Measurements from ENCODE around the gene NKX2-2.

NKX2-2 gene

DNA sequence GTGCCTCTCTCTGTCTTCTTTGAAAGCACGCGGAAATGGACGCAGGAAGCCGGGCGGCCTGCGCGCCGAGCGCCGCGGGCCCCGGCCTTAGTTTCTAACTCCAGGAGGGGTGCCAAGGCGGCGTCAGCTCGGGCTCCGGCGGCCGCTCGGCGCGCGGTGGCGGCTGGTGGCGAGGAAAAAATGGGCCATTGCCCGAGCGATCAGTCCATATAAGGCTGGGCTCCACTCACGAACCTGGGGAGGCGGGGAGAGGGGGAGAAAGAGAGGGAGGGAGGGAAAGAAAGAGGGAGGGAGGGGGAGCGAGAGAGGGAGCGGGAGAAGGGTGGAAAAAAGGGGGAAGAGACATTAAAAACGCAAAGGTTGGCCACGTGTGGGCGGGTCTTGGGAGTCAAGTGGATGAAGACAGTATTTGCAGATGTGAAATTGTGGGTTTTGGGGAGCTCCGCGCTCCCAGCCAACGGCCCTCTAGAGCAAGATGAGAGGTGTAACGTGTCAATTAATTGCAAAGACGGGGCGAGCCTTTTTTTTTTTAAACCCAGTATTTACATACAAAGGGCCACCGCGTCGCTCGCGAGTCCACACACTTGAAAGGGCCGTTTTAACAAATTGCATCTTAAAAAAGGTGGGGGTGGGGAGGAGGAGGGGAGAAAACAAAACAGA is at the start of gene NKX2-2:
NKX2-2 (minus strand) TSS at position 184 of the 660 bp plus-strand sequence. CDS start 395 bp downstream, outside the sequence.
- DNase-seq = peak; percentile 88

DNA sequence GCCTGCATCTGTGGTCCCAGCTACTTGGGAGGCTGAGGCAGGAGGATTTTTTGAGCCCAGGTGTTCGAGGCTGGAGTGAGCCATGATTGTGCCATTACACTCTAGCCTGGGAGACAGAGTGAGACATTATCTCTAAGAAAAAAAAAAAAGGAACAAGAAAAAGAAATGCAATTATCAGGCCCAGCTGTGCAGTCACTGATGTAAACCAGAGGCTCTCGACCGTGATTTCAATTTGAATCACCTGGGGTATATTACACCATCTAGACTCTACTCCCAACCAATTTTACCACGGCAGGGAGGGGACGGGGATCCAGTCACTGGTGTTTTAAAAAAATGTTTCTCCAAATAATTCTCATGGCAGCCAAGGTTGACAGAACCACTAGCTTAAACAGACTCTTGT is 48.8 kb upstream of the NKX2-2 start:
- no peak for DNase-seq

DNA sequence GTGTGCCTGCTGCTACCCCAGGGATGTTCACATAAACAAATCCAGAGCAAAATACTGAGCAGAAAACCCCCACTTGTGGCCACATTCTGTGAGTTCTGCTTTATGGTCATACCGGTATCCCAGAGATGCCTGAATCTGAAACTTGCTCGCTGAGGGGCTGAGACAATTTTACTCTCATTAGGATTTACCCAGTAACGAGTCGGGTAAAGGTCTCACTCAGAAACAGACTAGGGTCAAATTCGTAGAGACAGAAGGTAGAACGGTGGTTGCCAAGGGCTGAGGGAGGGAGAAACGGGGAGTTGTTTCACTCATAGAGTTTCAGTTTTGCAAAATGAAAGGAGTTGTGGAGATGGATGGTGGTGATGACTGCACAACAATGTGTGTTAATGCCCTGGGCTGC is 45.4 kb upstream of the NKX2-2 start:
- DNase-seq = no peak

DNA sequence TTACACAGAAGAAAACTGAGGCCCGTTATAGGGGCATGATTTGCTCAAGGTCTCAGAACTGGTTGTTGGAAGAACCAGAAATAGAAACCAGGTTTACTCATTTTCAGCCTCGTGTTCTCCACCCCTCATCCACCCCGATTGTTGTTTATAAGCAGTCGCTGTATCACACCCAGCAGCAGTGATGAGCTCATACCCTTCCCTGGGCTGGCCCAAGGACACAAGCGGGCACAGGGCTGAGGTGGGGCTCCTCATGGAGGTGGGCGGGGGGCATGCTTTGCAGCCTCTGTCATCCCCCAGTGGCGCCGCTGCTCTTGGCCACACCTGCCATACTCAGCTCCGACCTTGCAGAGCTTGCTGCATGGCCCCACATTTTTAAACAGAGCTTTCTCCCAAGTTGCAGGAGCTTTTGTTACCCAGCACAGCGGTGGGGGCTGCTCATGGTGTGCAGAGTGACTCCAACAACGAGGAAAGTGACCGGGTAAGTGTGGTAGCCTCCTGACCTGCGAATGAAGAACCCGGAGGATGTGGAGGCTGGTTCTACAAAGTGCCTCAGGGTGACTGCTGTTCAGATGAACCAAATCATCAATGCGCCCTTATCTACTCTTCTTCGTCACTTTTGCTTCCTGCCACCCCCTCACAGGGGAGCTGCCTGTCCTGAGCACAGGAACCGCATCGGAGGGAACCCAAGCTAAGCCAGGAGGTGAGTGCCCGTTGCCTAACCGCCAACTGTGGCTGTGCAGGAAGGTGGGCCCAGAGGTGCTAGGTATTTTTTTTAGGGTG is 43.6 kb upstream of the NKX2-2 start:
- no peak for DNase-seq

DNA sequence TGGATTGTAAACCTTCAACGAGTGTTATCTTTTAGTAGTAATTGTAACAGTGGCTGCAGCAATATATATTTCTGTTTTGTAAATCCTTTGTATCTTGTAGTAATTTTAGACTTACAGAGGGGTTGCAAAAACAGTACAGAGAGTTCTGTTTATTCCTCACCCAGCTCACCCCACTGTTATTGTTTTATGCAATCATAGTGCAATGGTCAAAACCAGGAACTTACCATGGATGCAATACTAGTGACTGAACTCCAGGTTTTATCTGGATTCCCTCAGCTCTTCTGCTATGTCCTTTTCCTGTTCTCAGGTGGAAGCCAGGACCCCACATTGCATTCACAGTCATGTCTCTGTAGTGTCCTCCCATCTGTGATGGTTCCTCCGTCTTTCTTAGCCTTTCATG is 42.5 kb upstream of the NKX2-2 start:
- DNase-seq = no peak

DNA sequence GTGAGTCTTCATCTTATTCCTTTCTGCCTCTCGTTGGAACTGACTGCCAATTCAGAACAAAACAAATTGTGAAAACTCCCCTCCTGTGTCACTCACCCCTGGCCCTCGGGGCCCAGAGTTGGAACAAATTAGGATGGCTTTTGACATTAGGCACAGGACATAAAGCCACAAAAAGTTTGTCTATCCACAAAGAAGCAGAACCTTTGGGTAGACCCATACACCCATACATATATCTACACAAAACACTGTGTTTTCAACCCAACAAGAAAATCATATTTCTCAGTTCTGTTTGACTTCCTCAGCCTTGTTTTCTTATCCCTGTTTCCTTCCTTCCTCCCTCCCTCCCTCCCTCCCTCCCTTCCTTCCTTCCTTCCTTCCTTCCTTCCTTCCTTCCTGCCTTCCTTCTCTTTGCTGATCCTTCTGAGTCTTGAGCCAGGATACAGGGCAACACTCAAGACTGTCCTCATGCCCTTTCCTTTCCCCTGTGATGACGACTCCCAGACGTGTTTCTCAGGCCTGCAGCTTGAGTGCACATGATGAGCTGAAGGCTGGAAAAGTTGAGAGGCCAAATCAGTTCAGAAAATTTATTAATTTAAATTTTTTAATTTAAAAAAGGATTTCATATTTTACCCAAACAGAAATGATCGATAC is 41.7 kb upstream of the NKX2-2 start:
- no peak for DNase-seq

DNA sequence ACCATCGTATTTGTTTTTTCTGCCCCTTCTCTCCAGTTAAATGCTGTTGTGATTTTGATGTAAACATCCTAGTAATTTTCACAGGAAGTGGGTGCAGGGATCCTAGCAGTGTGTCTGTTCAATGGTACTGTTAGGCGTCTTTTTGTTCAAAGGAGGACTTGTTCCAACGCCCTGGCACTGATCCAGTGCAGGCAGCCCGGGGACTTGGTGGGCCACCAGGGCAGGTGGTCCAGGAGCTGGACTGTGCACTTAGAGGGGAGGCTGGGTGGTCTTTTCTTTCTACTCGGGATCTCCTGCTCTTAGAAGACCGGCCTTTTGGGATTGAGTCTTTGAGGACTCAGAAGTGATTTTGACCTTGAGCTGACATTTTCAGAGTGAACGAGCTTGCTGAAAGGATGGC is 41.1 kb upstream of the NKX2-2 start:
- DNase-seq = no peak

DNA sequence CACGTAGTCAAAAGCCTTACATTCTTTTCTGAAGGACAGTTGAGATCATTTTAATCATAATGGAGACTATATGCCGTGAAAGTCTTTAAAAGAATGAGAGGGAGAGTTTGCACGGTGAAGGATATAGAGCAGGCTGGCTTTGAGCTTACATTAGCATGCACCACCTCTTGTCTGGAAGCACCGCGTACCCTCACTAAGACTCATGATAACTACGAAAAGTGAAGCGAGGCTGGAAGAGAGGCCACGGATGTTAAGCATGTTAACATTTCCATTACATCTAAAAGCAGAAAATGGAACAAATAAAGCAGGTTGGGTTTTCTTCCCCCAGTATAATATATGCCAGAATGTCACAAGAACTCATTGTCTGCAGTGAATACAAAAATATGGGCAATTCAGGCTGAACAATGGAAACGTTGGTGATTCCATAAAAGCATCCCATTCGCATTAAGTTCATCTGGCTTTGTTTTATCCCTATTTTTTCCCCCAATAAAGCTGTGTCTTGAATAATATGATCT is 40.6 kb upstream of the NKX2-2 start:
- DNase-seq = no peak

DNA sequence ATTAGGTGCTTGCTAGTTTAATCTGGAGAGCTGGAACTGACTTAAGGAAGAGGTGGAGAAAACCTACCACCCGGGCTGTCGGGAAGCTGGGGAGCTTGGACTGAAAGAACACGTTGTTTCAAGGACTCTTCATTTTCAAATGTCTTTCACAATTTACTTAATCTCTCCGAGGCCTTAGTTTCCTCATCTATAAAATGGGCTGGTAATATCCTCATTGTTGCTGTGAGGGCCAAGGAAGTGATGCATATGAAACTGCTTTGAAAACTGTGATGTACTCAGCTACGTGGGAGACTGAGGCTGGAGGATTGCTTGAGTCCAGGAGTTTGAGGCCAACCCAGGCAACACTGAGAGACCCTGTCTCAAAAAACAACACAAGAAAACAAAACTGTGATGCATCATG is 36.7 kb upstream of the NKX2-2 start:
- DNase-seq = no peak

DNA sequence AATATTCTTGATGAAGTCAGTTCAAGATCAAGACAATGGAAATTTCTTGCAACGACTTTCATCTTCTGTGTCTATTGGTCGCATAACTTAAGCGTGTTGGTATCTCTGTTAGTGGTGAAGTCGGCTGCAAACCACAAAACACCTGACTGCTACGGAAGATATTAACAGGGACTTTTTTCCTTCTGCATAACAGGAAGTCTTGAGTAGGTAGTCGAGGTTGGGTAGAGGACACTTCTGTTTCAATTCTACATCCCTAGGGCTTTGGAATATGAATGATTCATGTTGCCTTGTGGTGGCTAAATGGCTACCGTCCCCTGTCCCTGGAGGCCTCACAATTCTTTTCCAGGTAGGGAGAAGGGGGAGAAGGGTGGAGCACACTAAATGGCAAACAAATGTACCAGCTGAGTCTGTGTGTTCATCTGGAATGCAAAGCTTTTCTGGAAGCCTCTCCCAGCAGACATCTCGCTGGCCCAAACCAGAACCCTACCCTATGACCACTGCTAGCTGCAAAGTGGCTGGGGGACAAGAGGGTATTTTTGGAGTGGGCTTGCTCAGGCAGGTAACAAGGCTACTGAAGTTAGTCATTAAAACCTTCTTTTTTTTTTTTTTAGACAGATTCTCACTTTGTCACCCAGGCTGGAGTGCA is 34.6 kb upstream of the NKX2-2 start:
- no peak for DNase-seq

DNA sequence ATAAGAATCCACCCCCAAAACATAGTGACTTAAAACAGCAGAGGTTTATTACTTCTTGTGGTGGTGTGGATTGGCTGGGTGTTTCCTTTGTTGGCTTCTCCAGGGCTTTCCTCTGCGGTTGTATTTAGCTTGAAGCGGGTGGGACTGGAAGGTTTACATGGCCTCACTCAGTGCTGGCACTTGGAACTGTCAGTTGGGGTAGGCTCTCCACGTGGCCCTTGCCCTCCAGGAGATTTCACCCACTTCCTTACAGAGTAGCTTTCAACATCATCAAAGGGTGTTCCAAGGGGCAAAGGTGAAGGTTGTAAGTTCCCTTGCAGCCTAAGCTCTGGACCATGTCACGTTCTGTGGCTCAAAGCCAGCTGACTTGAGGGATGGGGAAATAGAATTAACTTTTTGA is 32.5 kb upstream of the NKX2-2 start:
- DNase-seq = no peak

DNA sequence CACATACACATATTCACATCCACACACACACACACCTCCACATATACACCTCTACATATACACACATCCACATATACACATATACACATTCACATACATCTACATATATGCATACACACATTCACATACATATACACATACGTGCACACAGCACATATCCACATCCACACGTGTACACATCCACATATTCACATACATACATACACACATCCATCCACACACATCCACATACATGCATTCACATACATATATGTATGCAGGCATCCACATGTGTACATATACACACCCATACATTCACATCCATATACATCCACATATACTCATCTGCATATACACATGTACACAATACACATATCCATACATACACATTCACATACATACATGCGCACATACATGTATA is 25.6 kb upstream of the NKX2-2 start:
- no peak for DNase-seq

DNA sequence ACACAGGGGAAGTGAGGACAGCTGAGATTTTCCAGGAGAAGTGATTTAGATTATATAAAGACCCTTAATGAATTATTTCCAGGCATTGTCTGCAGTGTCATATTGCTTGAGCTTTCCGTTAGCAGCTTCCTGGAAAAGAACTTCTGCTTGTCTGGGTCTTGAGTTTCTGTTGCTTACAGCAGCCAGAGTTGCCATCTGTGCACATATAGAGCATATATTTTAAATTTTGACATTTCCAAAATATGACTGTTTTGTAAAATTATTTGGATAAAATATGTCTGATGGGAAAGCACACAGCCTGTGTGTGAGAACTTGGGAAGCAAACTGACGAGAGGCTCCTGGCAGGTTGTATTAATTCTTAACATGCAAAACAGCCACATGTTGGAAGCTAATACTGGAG is 21.0 kb upstream of the NKX2-2 start:
- DNase-seq = no peak

DNA sequence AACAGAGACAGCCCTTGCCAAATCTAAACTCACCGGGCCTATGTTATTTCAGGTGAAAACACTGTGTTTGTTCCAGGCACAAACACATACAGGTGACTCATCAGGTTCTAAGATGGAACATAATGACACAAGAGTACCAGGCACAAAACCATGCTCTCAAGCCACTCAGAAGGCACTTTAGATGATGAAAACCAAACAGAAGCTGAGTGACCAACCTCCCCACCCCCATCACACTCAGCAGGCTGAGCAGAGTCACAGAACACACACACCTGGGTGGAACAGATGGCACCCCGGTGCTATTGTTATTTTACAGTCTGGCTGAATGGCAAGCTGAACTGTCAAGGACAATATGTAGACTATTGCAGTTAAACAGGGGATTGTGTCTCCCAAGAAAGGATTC is 20.6 kb upstream of the NKX2-2 start:
- peak; percentile 98 for DNase-seq

DNA sequence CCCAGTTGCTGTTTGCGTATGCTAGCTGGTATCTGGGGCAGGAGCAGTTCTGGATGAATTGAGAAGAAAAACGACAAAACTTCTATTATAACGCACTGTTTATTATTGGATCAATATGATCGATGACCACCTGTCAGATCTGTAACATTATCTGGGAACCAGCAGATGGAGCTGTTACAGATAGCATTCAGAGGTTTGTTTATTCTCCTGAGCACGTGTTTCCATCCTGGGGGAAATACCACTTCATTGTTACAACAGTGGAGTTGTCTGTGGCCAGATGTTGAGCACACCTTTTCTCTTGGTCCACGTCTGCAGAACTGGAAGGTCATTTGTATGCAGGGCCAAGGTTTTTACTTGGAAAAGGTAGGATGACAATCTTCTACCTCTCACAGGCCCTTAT is 16.0 kb upstream of the NKX2-2 start:
- peak; percentile 69 for DNase-seq

DNA sequence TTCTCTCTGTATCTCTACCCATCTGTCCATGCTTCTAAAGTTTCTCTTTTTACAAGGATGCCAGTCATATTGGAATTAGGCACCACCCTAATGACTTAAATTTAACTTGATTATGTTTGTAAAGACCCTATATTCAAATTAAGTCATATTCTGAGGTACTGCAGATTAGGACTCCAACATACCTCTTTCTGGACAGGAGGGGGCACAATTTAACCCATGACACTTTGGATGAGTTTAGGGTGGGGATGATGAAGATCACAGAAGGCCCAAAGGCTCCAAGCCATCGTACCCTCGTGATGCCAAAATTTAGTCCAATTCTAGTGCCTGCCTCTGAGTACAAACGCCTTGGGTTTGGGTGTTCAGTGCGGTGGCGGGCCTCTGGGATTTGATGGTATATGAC is 15.0 kb upstream of the NKX2-2 start:
- no peak for DNase-seq

DNA sequence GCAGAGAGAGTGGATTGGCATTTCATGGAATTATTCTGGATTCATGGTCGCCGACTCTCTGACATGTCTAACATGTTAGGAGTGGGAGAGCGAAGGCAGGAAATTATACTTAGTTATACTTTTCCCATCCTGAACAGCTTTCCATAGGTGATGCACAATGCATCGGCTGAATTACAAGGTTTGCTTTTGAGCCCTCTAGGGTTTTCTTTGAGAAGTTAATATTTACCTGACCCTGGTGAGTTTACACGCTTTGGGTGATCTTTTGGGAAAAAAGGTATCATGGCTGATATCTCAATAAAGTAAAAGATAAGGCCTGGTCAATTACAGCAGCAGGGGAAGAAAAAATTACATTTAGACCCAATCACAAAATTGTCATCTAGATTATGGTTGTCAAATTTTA is 14.0 kb upstream of the NKX2-2 start:
- no peak for DNase-seq

DNA sequence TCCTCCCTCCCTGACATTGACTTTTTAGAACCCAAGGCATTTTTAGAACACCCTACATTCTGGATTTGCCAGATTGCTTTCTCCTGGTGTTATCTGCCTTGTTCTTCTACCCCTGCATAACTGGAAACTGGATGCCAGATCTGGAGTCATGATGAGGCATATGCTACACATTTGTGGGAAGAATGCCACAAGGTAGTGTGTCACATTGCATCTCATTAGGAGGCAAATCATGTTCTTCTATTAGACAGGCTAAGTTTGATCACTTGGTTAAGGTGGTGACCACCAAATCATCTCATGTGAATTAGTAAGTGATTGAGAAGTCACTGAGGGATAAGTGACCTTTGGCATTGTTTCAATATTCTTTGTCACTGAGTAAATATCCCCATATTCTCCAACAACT is 12.9 kb upstream of the NKX2-2 start:
- no peak for DNase-seq

DNA sequence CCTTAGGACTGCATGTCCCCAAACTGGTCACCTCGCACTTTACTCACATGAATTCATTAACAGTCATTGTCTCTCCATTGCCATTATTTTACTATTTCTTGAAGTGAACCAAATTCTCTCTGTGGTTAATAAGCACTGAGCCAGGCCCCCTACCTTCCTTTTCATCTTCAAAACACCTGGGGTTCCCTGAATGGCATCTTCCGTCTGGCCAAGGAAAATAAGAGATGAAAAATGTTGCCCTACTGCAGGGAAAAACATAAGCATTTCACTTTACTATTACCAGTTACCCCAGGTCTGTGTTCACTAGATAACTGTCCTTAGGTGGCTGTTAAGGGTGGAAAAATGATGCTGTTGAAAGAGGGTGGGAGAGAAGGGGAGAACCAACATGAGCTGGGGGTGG is 10.0 kb upstream of the NKX2-2 start:
- no peak for DNase-seq

DNA sequence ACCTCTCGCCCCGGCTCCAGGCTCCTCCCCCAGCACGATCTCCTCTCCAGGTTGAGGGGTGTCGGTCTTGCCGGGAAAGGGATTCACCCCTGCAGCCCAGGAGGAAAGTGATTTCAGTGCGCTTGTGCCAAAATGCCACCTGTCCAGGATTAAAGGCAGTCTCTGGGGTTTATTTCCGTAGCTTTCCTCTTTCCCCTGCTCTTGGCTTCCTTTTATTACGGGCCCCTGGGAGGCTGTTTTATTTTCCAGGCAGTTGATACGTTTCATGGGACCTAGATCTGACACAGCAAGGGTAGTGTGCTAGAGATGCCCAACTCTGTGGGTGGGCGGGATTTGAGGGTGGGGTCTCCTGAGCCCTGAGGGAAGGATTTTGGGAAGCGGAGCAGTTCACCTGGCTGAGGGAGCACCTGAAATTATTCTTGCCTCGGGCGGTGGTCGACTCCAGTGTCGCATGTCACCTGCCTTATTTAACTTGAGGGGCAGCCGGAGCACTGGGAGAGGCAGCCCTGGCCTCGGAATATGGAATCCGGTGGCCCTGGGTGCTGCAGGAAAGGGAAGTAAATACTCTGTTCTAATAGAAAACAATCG is 9.5 kb upstream of the NKX2-2 start:
- DNase-seq = no peak

DNA sequence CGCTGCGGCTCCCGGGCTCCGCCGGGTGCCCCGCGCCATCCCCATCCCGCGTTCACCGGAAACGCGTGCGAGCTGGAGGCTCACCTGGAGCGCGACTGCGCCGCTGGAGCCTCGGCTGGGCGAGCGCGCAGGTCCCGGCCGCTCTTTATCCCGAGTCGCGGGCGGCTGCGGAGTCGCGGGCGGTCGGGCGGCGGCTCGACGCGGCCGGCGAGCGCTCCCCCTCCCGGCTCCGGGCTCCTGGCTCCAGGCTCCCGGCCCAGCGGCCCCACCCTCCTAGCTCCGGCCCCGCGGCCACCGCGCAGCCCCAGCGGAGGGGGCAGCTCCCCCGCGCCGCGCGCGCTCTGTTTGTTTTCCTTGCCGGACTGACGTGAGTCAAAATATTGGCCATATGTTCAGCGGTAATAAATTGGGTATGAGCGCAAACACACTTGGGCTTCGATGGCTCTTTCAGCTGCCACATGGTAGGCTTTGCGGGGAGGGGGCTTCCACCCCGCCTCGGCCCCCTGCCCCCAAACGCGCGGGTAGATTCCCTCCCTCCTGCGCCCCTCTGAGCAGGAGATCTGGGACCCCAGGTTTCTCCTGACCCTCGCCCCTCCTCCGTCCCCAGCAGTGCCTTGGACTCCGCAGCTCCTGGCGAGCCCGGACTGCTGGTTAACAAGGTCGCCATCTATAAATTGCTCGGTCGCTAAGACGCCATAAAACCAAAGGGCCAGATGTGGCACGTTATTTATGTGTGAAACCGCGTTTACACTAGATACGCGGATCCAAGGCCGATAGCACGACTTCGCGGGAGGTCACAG is 8.8 kb upstream of the NKX2-2 start:
- DNase-seq = peak; percentile 29
